Ishikawa (cell line): ENCODE results near the gene CCAR1.

ENCODE experiments used
- CREB1 ChIP-seq: IDR thresholded peaks from 2 replicates; pipeline ENCODE4 v1.6.1; 2012; ENCODE audit warnings: low read depth
- EGR1 ChIP-seq: IDR thresholded peaks from 2 replicates; pipeline ENCODE4 v1.6.1; 2012
- EP300 ChIP-seq: IDR thresholded peaks from 2 replicates; pipeline ENCODE4 v1.6.1; 2012; ENCODE audit warnings: borderline replicate concordance
- FOXM1 ChIP-seq: IDR thresholded peaks from 2 replicates; pipeline ENCODE4 v1.6.1; 2012; ENCODE audit warnings: low read depth, borderline replicate concordance
- MAX ChIP-seq: IDR thresholded peaks from 2 replicates; pipeline ENCODE4 v1.6.1; 2012
- NFIC ChIP-seq: IDR thresholded peaks from 2 replicates; pipeline ENCODE4 v1.6.1; 2012
- REST ChIP-seq: IDR thresholded peaks from 2 replicates; pipeline ENCODE4 v1.6.1; 2012; ENCODE audit warnings: low read depth, mild to moderate bottlenecking
- TAF1 ChIP-seq: IDR thresholded peaks from 2 replicates; pipeline ENCODE4 v1.6.1; 2012; ENCODE audit warnings: low read depth, mild to moderate bottlenecking
- USF1 ChIP-seq: IDR thresholded peaks from 2 replicates; pipeline ENCODE4 v1.6.1; 2012
- YY1 ChIP-seq: IDR thresholded peaks from 2 replicates; pipeline ENCODE4 v1.6.1; 2012; ENCODE audit warnings: low read depth

GRCh38 chr10:68816796-68817412 is 95.9 kb downstream of the CCAR1 start:
- no peak for TF ChIP-seq CREB1
- no peak for TF ChIP-seq REST
- TF ChIP-seq NFIC = no peak
- no peak for TF ChIP-seq EGR1
- TF ChIP-seq EP300 = no peak
- TF ChIP-seq TAF1 = no peak
- no peak for TF ChIP-seq MAX
- TF ChIP-seq FOXM1 = no peak
- TF ChIP-seq USF1 = no peak
- TF ChIP-seq YY1 = no peak
